Omental fat pad (tissue), 4 donors: ENCODE results near the gene CR1. TPM values are rescaled to one million over a fixed set of nuclear protein-coding genes. Genes with fewer than 3 reads are reported as not detected.
"Not testable (repeated sequence)": the region's sequence is repeated elsewhere in the genome, so short reads cannot be mapped to it uniquely, and the experiment has no call there.

Source experiments
- ATAC-seq: fragments of 150-250 bp; one replicate; pipeline ENCODE4 v1.9.1; 2016; ENCODE audit warnings: mild to moderate bottlenecking, moderate library complexity; ENCODE audit not compliant: low FRiP score
- DNase-seq: peaks from one replicate; pipeline ENCODE4 v3.0.0-alpha.2; 2019; ENCODE audit warnings: low spot score
- CTCF ChIP-seq, 3 donors: fragments of 450-650 bp; IDR thresholded peaks; one replicate each; pipeline ENCODE4 v1.5.1; 2016 to 2017; ENCODE audit warnings: antibody characterized with exemption in 3 of 3, mild to moderate bottlenecking in 3 of 3, moderate library complexity in 2 of 3
- total RNA-seq, 4 donors: library from RNA; depleted of rRNA; stranded (reverse); fragments of >200 nt; gene quantifications; one replicate each; pipeline ENCODE4 v1.1.0, GENCODE V29; 2016

The CR1 gene
- total RNA-seq, 4 donors from 2014 or later: 9.1 to 29.2 (median 21.8) TPM

GRCh38 chr1:207519505-207520399 lies 23.8 kb downstream of the CR1 start:
- DNase-seq (no peak), ATAC-seq (no peak)
- TF ChIP-seq CTCF (IDR thresholded peaks at IDR 0.05): no peak

GRCh38 chr1:207520400-207521345 lies 24.7 kb downstream of the CR1 start:
- not testable (repeated sequence) for DNase-seq, ATAC-seq

GRCh38 chr1:207525239-207525638 lies 29.3 kb downstream of the CR1 start:
- not testable (repeated sequence) for ATAC-seq, DNase-seq

- not testable (repeated sequence) for ATAC-seq, DNase-seq
Observed at GRCh38 chr1:207528401-207528800, 32.4 kb downstream of the CR1 start.

- not testable (repeated sequence) for DNase-seq, ATAC-seq
Observed at GRCh38 chr1:207536263-207536662, 40.3 kb downstream of the CR1 start.

- not testable (repeated sequence) for DNase-seq, ATAC-seq
Observed at GRCh38 chr1:207546677-207547357, 50.9 kb downstream of the CR1 start.

- ATAC-seq, DNase-seq: not testable (repeated sequence)
Observed at GRCh38 chr1:207554823-207555222, 58.9 kb downstream of the CR1 start.

GRCh38 chr1:207565546-207566468 lies 69.8 kb downstream of the CR1 start:
- no peak for ATAC-seq
- TF ChIP-seq CTCF (IDR thresholded peaks at IDR 0.05): no peak
- no peak for DNase-seq

- DNase-seq, ATAC-seq: not testable (repeated sequence)
Observed at GRCh38 chr1:207571926-207572325, 76.0 kb downstream of the CR1 start.

- not testable (repeated sequence) for DNase-seq, ATAC-seq
Observed at GRCh38 chr1:207573074-207573473, 77.1 kb downstream of the CR1 start.

- not testable (repeated sequence) for ATAC-seq, DNase-seq
Observed at GRCh38 chr1:207575381-207575780, 79.4 kb downstream of the CR1 start.
